OCI-LY7 (cell line): ENCODE results near the gene EPS8L3. TPM values are rescaled to one million over a fixed set of nuclear protein-coding genes. Genes with fewer than 3 reads are reported as not detected.

Experiments used
- BruUV-seq: library from RNA; stranded (reverse); fragments of 400-500 nt; replicated peaks from 2 replicates; lab custom pipeline; 2021; lab: Mats Ljungman, UMichigan
- CTCF ChIA-PET: fragments of 300-600 bp; sonication (Branson Sonifier 250); formaldehyde crosslinking; loops from one replicate; lab custom pipeline; 2022; ENCODE audit warnings: antibody characterized with exemption; ENCODE audit not compliant: unreplicated experiment; lab: Charles Lee
- POLR2A ChIA-PET: fragments of 300-600 bp; sonication (Branson Sonifier 250); formaldehyde crosslinking; loops from one replicate; lab custom pipeline; 2022; ENCODE audit warnings: antibody characterized with exemption; lab: Charles Lee
- DNase-seq: peaks from one replicate; pipeline ENCODE4 v3.0.0-alpha.2; 2015; ENCODE audit warnings: low spot score
- H2AFZ ChIP-seq: fragments of 200-600 bp; sonication (generic), shearing (Covaris generic); 2 replicates; pipeline ENCODE4 v1.6.1; 2014; ENCODE audit warnings: mild to moderate bottlenecking, antibody characterized with exemption, low read length, moderate library complexity
- H3K27ac ChIP-seq: fragments of 200-600 bp; sonication (generic); 2 replicates; pipeline ENCODE4 v1.5.1; 2014; ENCODE audit warnings: mixed run types, low read depth, mild to moderate bottlenecking, moderate library complexity, low read length, inconsistent platforms; ENCODE audit not compliant: poor library complexity, severe bottlenecking
- H3K36me3 ChIP-seq: fragments of 200-600 bp; sonication (generic); 2 replicates; pipeline ENCODE4 v1.6.1; 2014; ENCODE audit warnings: mild to moderate bottlenecking, antibody characterized with exemption, low read length, moderate library complexity, mixed read lengths; ENCODE audit not compliant: insufficient read depth
- H3K4me1 ChIP-seq: fragments of 200-600 bp; sonication (generic); 2 replicates; pipeline ENCODE4 v1.5.1; 2014; ENCODE audit warnings: mild to moderate bottlenecking, low read length; ENCODE audit not compliant: insufficient read depth, poor library complexity, severe bottlenecking
- H3K4me2 ChIP-seq: fragments of 200-600 bp; sonication (generic); 2 replicates; pipeline ENCODE4 v1.6.1; 2014; ENCODE audit warnings: mild to moderate bottlenecking, low read length
- H3K4me3 ChIP-seq: fragments of 200-600 bp; sonication (generic); 2 replicates; pipeline ENCODE4 v1.5.1; 2014; ENCODE audit warnings: mild to moderate bottlenecking, low read depth, low read length; ENCODE audit not compliant: poor library complexity, severe bottlenecking
- H3K79me2 ChIP-seq: fragments of 200-600 bp; sonication (generic); 2 replicates; pipeline ENCODE4 v1.6.1; 2016; ENCODE audit warnings: low read depth, mild to moderate bottlenecking, low read length, moderate library complexity, mixed read lengths; ENCODE audit not compliant: insufficient read depth
- H3K9me2 ChIP-seq: fragments of 200-600 bp; sonication (generic); 2 replicates; pipeline ENCODE4 v1.6.1; 2016; ENCODE audit warnings: mild to moderate bottlenecking, low read length, mixed read lengths; ENCODE audit not compliant: insufficient read depth
- H3K9me3 ChIP-seq: fragments of 200-600 bp; sonication (generic); 2 replicates; pipeline ENCODE4 v1.6.1; 2014; ENCODE audit warnings: mild to moderate bottlenecking, mixed run types, low read length, mixed read lengths
- H4K20me1 ChIP-seq: fragments of 200-600 bp; sonication (generic); 2 replicates; pipeline ENCODE4 v1.6.1; 2014; ENCODE audit warnings: mild to moderate bottlenecking, antibody characterized with exemption, low read length, moderate library complexity, mixed read lengths; ENCODE audit not compliant: insufficient read depth
- CTCF ChIP-seq: fragments of 200-600 bp; sonication (generic); conservative IDR thresholded peaks from 2 replicates; pipeline ENCODE4 v1.5.1; 2014; ENCODE audit warnings: mild to moderate bottlenecking, antibody characterized with exemption, low read length, moderate library complexity, mixed read lengths
- EZH2phosphoT487 ChIP-seq: fragments of 200-600 bp; sonication (generic); IDR thresholded peaks from 2 replicates; pipeline ENCODE4 v1.6.1; 2018; ENCODE audit warnings: low read depth, borderline replicate concordance, mild to moderate bottlenecking, mixed run types, antibody characterized with exemption, low read length, moderate library complexity, mixed read lengths
- intact Hi-C: fragments of 100-400 bp; cut with micrococcal nuclease; formaldehyde crosslinking; loops from one replicate; pipeline ENCODE4 v1.10.0; 2022; ENCODE audit not compliant: unreplicated experiment
- total RNA-seq, 2 experiments: library from RNA; depleted of rRNA in 1 of 2; stranded (reverse); fragments of >200 nt in 1 of 2; shearing (Covaris generic) in 1 of 2; gene quantifications; 2 replicates each; pipeline ENCODE4 v1.2.3, GENCODE V29; 2014 to 2022

The EPS8L3 gene
- total RNA-seq, 2 experiments from 2014 or later, result not detected

- no peaks in the 10 kb centered on the region for H4K20me1 ChIP-seq
- H3K27ac ChIP-seq, result no peak overlapping the region
- ChIA-PET POLR2A (no interaction called here), CTCF (no interaction called here)
- intact Hi-C loops, result no loop called here
- no peaks in the 10 kb centered on the region for H3K9me3 ChIP-seq
- no peak overlapping the region for H2AFZ ChIP-seq
- no peaks in the 10 kb centered on the region for H3K4me1 ChIP-seq
- no peaks in the 10 kb centered on the region for H3K36me3 ChIP-seq
- H3K4me2 ChIP-seq, result no peak overlapping the region
- H3K79me2 ChIP-seq, result no peaks in the 10 kb centered on the region
- TF ChIP-seq EZH2phosphoT487 (no peak), CTCF (no peak)
- no TSS peak for BruUV-seq
- H3K9me2 ChIP-seq, result no peaks in the 10 kb centered on the region
- H3K4me3 ChIP-seq, result no peak overlapping the region
- DNase-seq, result no peak
Observed at GRCh38 chr1:109716121-109716520, 47.6 kb downstream of the EPS8L3 start.

- BruUV-seq, result no TSS peak
- H3K4me3 ChIP-seq, result no peak overlapping the region
- ChIA-PET POLR2A (no interaction called here), CTCF (no interaction called here)
- no peak overlapping the region for H3K4me2 ChIP-seq
- H3K9me2 ChIP-seq, result no peaks in the 10 kb centered on the region
- H3K27ac ChIP-seq, result no peak overlapping the region
- intact Hi-C loops, result no loop called here
- DNase-seq, result no peak
- H3K36me3 ChIP-seq, result no peaks in the 10 kb centered on the region
- no peak overlapping the region for H2AFZ ChIP-seq
- no peaks in the 10 kb centered on the region for H3K79me2 ChIP-seq
- no peak for TF ChIP-seq EZH2phosphoT487
- no peak for TF ChIP-seq CTCF
- no peaks in the 10 kb centered on the region for H3K4me1 ChIP-seq
- H3K9me3 ChIP-seq, result no peaks in the 10 kb centered on the region
- no peaks in the 10 kb centered on the region for H4K20me1 ChIP-seq
Observed at GRCh38 chr1:109714661-109715372, 48.9 kb downstream of the EPS8L3 start.

- no peaks in the 10 kb centered on the region for H3K4me1 ChIP-seq
- H3K9me3 ChIP-seq, result no peaks in the 10 kb centered on the region
- H3K4me2 ChIP-seq, result no peak overlapping the region
- ChIA-PET CTCF (no interaction called here), POLR2A (interaction anchor here (0.6 kb wide), 1 partner anchor 37 kb away, joined by 3 read pairs; no protein-coding TSS in a partner anchor)
- TF ChIP-seq CTCF, result no peak
- no peaks in the 10 kb centered on the region for H3K79me2 ChIP-seq
- H3K27ac ChIP-seq, result no peak overlapping the region
- no peaks in the 10 kb centered on the region for H3K9me2 ChIP-seq
- no TSS peak for BruUV-seq
- no peak overlapping the region for H2AFZ ChIP-seq
- intact Hi-C loops, result no loop called here
- H4K20me1 ChIP-seq, result no peaks in the 10 kb centered on the region
- no peaks in the 10 kb centered on the region for H3K36me3 ChIP-seq
- DNase-seq, result no peak
- H3K4me3 ChIP-seq, result no peak overlapping the region
Observed at GRCh38 chr1:109713636-109714035, 50.1 kb downstream of the EPS8L3 start.
